Common myeloid progenitor, CD34-positive (primary cell): ENCODE data around the gene REG3A.

Experiments used
- CTCF ChIA-PET: fragments of 350-600 bp; sonication (Branson Sonifier 250); formaldehyde crosslinking; loops from one replicate; lab custom pipeline; 2021; ENCODE audit warnings: antibody characterized with exemption; lab: Charles Lee
- POLR2A ChIA-PET: fragments of 350-600 bp; sonication (Branson Sonifier 250); formaldehyde crosslinking; loops from one replicate; lab custom pipeline; 2021; ENCODE audit warnings: antibody characterized with exemption; lab: Charles Lee
- DNase-seq, 3 donors: peaks; one replicate each; pipeline versions ENCODE4 v3.0.0 to v3.0.0-alpha.2; 2013
- H3K27ac ChIP-seq, 2 experiments: 1 replicate in 1 of 2; 2 replicates in 1 of 2; pipeline ENCODE4 v1.7.0; 2013; ENCODE audit warnings: inconsistent platforms in 2 of 2, low read length in 2 of 2, mild to moderate bottlenecking in 2 of 2, low read depth in 1 of 2, moderate library complexity in 1 of 2; ENCODE audit not compliant: severe bottlenecking in 2 of 2, insufficient read depth in 1 of 2, poor library complexity in 1 of 2
- H3K27me3 ChIP-seq, 5 experiments: replicated peaks in 2 of 5; 1 replicate in 3 of 5; 2 replicates in 2 of 5; pipeline versions ENCODE4 v1.6.1 to v1.7.0; 2013; ENCODE audit warnings: low read length in 4 of 5, mild to moderate bottlenecking in 2 of 5, moderate library complexity in 2 of 5, inconsistent platforms in 1 of 5; ENCODE audit not compliant: insufficient read depth in 5 of 5, control insufficient read depth in 4 of 5
- H3K36me3 ChIP-seq, 4 experiments: 1 replicate in 2 of 4; 2 replicates in 2 of 4; pipeline versions ENCODE4 v1.6.1 to v1.7.0; 2013; ENCODE audit warnings: low read length in 3 of 4, control low read depth in 1 of 4, mild to moderate bottlenecking in 1 of 4; ENCODE audit not compliant: control insufficient read depth in 4 of 4, insufficient read depth in 4 of 4
- H3K4me1 ChIP-seq, 4 experiments: 1 replicate in 3 of 4; 2 replicates in 1 of 4; pipeline versions ENCODE4 v1.6.1 to v1.7.1; 2013; ENCODE audit warnings: low read length in 3 of 4, mild to moderate bottlenecking in 3 of 4, control low read depth in 1 of 4, inconsistent platforms in 1 of 4, moderate library complexity in 1 of 4; ENCODE audit not compliant: control insufficient read depth in 4 of 4, insufficient read depth in 4 of 4; ENCODE audit errors: control extremely low read depth in 1 of 4
- H3K4me3 ChIP-seq, 7 experiments: 1 replicate in 4 of 7; 2 replicates in 3 of 7; pipeline versions ENCODE4 v1.5.1 to v1.7.0; 2013; ENCODE audit warnings: mild to moderate bottlenecking in 7 of 7, low read length in 6 of 7, moderate library complexity in 6 of 7, inconsistent platforms in 2 of 7, low read depth in 2 of 7, control low read depth in 1 of 7; ENCODE audit not compliant: insufficient read depth in 4 of 7, control insufficient read depth in 1 of 7; ENCODE audit errors: extremely low read depth in 1 of 7
- H3K9me3 ChIP-seq, 5 experiments: 1 replicate in 4 of 5; 2 replicates in 1 of 5; pipeline versions ENCODE4 v1.6.1 to v1.7.1; 2013; ENCODE audit warnings: low read length in 4 of 5, mild to moderate bottlenecking in 2 of 5, inconsistent platforms in 1 of 5, low read depth in 1 of 5, moderate library complexity in 1 of 5; ENCODE audit not compliant: control insufficient read depth in 4 of 5, insufficient read depth in 2 of 5; ENCODE audit errors: control extremely low read depth in 1 of 5
- WGBS: methylation state at CpG from one replicate; pipeline ENCODE4 v1.1.5; 2013; ENCODE audit not compliant: insufficient coverage; 5-methylcytosine and 5-hydroxymethylcytosine counted together

Gene REG3A

DNA sequence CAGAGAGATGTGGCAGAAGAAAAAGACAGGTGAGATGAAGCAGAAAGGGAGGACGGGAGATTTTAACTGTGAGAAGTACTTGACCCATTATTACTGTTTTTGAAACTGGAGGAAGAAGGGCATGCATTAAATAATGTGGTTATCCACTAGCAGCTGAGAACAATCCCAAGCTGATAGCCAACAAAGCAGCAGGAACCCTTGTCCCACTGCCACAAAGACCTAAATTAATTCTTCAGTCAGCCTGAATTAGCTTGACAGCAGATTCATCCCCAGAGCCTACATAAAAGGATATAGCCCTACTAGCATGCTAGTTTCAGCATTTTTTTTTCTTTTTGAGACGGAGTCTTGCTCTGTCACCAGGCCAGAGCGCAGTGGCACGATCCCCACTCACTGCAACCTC, 19.5 kb upstream of the REG3A start:
- no peak overlapping the region for H3K4me3 ChIP-seq
- no peak for DNase-seq
- no peaks in the 10 kb centered on the region for H3K36me3 ChIP-seq
- no peaks in the 10 kb centered on the region for H3K4me1 ChIP-seq
- CTCF ChIA-PET = no interaction called here
- no peaks in the 10 kb centered on the region for H3K27me3 ChIP-seq
- no peak overlapping the region for H3K27ac ChIP-seq
- 96% methylated on average over 4 of the region's 4 CpGs for WGBS
- POLR2A ChIA-PET = no interaction called here
- H3K9me3 ChIP-seq = peaks cover 0 to 7% (median 0%) of the 10 kb centered on the region in 5 experiments

DNA sequence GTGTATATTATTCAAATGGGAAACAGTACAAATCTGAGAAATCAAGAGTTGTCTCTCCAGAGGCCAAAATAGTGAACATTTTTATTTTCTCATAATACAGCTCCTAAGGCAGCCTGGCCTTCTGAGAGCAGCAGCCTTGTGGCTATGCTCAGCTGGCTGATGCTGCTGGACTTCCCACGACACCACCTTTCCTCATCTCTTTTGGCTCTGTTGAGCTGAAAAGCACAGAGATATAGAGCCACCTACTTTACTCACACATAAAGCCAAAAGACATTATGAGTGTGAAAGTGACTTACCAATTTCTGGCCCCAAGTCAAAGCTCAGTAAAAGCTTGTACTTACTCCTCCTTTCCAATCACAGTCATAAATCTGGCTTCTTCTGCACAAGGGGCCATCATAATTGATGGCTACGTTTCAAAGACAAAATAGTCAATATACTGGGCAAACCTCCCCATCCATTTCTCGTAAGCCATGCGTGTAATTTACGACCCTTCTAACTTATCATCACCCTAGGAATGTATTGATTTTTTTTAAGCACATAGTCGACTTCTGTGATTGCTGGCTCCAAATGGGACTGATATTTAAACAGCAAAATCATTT, 18.6 kb upstream of the REG3A start:
- no peak for DNase-seq
- Histone ChIP-seq H3K4me3 (no peak overlapping the region), H3K36me3 (no peaks in the 10 kb centered on the region), H3K27ac (no peak overlapping the region), H3K4me1 (no peaks in the 10 kb centered on the region), H3K9me3 (peaks cover 0 to 7% (median 0%) of the 10 kb centered on the region in 5 experiments), H3K27me3 (no peaks in the 10 kb centered on the region)
- ChIA-PET CTCF (no interaction called here), POLR2A (no interaction called here)
- 95% methylated on average over 6 of the region's 6 CpGs for WGBS

DNA sequence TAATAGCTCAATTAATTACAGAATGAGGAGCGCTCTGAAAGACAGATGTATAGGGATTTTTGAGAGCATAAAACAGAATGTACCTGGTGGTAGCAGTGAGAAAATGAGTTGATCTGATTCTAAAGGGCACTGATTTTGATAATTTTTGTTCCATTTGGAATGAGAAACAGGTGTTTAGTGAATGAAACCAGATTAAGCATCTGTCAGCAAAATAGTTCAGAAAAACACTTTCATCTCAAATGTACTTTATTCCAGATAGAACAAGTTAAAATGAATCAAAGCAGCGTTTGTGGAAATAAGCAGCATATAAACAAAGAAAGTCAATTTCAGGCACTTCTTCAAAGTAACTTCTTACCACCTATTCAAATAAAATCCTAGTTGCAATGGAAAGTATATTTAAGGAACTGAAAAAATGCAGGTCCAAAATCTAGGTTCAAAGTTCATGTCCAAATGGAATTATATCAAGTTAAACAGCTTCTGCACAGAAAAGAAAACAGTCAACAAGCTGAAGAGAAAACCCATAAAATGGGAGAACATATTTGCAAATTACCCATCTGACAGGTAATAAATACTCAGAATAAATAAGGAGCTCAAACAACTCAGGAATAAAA, 11.9 kb upstream of the REG3A start:
- Histone ChIP-seq H3K4me1 (no peaks in the 10 kb centered on the region), H3K36me3 (no peaks in the 10 kb centered on the region), H3K4me3 (no peak overlapping the region), H3K9me3 (no peaks in the 10 kb centered on the region), H3K27me3 (no peaks in the 10 kb centered on the region), H3K27ac (no peak overlapping the region)
- CTCF ChIA-PET = no interaction called here
- POLR2A ChIA-PET = no interaction called here
- WGBS = no CpG with 5 or more reads among the region's 2 CpGs
- no peak for DNase-seq

DNA sequence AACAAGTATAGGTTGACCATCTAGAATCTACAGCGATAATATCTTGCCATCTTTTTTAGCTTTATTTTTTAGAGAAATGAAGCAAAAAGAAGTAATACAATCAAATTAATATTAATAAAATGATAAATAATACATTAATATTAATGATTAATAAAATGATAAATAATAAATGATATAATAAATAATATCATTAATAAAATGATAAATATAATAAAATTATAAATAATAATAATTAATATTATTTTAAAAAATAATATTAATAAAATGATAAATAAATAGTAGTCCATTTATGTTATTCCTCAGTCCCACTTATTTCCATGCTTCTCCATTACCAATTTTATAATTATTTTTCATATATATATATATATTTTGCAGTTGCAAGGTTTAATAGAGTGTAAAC, 3.2 kb upstream of the REG3A start:
- H3K36me3 ChIP-seq = no peaks in the 10 kb centered on the region
- CTCF ChIA-PET = no interaction called here
- no peak overlapping the region for H3K4me3 ChIP-seq
- no CpG with 5 or more reads among the region's 1 CpG for WGBS
- POLR2A ChIA-PET = no interaction called here
- no peak for DNase-seq
- no peaks in the 10 kb centered on the region for H3K4me1 ChIP-seq
- no peaks in the 10 kb centered on the region for H3K9me3 ChIP-seq
- H3K27ac ChIP-seq = no peak overlapping the region
- no peaks in the 10 kb centered on the region for H3K27me3 ChIP-seq

DNA sequence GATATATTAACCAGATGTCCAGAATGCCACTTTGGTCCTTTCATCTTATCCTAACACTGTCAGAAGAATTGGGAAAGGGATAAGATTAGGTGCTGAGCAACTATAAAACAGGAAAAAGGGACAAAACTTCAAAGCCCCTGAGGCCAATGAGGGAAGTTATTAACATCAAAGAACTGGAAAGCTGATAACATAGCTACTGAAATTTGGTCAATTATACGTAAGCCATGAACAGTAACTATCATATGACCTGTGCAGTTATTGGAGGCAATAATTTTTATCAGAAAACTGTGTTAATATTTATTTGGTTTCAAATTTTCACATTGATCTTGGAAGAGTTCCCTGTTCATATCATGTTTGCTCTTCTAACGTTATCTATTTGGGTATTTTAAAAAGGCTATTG, 2.6 kb upstream of the REG3A start:
- no peaks in the 10 kb centered on the region for H3K9me3 ChIP-seq
- no peak overlapping the region for H3K27ac ChIP-seq
- H3K27me3 ChIP-seq = no peaks in the 10 kb centered on the region
- no peaks in the 10 kb centered on the region for H3K36me3 ChIP-seq
- ChIA-PET CTCF (no interaction called here), POLR2A (no interaction called here)
- WGBS = no CpG with 5 or more reads among the region's 2 CpGs
- no peak for DNase-seq
- H3K4me3 ChIP-seq = no peak overlapping the region
- H3K4me1 ChIP-seq = no peaks in the 10 kb centered on the region

DNA sequence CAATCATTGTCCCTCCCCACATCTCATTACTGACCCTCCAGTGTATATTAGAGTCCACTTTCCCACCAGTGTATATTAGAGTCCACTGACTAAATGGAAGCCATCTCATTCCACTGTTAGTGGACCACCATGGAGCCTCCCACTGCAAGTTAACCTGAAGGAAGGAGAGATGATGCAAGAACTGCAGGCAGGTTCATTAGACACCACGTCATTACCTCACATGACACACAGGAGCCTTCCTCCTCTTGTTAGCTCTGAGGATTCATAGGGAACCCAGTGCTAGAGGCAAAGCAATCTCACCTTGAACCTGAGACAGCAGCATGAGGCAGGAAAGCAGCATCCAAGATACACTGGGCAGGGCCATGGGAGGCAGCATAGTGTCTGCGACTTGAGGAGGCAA, 523 bp downstream of the REG3A start:
- H3K4me3 ChIP-seq = no peak overlapping the region
- H3K9me3 ChIP-seq = no peaks in the 10 kb centered on the region
- WGBS = 100% methylated on average over 1 of the region's 2 CpGs
- CTCF ChIA-PET = no interaction called here
- no peaks in the 10 kb centered on the region for H3K27me3 ChIP-seq
- POLR2A ChIA-PET = no interaction called here
- no peak overlapping the region for H3K27ac ChIP-seq
- DNase-seq = no peak
- H3K4me1 ChIP-seq = no peaks in the 10 kb centered on the region
- no peaks in the 10 kb centered on the region for H3K36me3 ChIP-seq

DNA sequence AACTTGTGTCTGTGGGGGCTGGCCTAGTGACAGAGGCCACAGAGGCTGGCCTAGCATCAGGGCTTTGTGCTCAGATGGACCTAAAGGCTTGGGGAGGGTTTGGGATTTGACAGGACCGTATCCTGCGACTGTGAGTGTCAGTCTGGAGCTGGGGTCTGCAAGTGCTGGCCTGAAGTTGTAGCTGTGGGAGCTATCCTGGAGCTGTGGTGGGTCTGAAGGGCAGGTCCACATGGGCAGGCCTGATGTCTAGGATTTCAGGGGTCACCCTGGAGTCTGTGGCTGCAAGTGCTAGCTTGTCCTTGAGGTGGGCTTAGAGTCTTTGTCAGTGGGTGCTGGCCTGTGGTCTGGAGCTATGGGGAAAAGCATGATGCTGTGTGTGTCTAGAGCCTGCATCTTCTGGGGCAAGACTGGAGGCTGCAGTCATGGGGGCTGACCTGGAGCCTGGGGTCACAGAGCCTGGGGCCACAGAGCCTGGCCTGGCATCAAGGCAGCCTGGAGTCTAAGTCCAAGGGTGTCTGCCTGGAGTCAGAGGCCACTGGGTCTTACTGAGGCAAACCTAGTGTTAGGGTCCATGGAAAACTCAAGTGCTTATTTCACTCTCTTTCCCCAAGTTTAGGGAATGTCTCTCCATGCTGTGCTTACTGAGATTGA, 3.6 kb downstream of the REG3A start:
- CTCF ChIA-PET = no interaction called here
- H3K4me3 ChIP-seq = no peak overlapping the region
- no peak overlapping the region for H3K27ac ChIP-seq
- no peak for DNase-seq
- H3K36me3 ChIP-seq = no peaks in the 10 kb centered on the region
- no peaks in the 10 kb centered on the region for H3K9me3 ChIP-seq
- no peaks in the 10 kb centered on the region for H3K27me3 ChIP-seq
- H3K4me1 ChIP-seq = no peaks in the 10 kb centered on the region
- WGBS = 100% methylated on average over 2 of the region's 2 CpGs
- POLR2A ChIA-PET = no interaction called here
